ENCODE measurements around the gene TBC1D8.

DNA sequence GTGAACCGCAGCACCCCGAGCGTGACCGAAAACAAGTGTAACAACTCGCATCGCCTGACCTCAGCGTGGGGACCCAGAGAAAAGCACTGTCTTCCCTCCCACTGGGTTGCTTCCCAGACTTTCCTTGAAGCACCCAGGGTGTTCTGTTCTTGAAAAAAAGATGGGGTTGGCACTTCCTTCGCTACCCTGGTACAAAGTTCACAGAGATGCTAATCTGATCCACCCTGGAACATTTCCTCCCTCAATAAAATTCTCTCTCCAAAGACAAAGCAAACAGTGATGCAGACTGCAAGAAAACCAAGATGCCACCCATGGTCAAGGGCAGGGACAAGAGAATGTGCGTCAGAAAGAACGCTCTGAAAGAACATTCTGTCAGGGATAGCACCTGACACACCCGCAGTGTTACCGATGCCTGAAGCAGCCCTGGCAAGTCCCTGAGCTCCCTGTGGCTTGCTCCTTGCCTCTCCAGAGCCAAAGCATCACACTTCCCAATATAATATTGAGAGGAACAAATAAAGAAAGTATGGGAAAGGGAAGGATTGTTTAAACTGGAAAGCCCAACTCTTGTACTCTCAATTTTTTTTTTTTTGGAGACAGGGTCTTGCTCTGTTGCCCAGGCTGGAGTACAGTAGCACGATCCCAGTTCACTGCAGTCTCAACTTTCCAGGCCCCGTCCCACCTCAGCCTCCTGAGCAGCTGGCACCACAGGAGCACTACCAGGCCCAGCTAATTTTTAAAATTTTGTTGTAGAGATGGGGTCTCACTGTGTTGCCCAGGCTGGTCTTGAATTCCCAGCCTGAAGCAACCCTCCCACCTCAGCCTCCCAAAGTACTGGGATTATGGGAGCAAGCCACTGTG lies 70.7 kb downstream of the TBC1D8 start:
- TF ChIP-seq, protein P1, sequence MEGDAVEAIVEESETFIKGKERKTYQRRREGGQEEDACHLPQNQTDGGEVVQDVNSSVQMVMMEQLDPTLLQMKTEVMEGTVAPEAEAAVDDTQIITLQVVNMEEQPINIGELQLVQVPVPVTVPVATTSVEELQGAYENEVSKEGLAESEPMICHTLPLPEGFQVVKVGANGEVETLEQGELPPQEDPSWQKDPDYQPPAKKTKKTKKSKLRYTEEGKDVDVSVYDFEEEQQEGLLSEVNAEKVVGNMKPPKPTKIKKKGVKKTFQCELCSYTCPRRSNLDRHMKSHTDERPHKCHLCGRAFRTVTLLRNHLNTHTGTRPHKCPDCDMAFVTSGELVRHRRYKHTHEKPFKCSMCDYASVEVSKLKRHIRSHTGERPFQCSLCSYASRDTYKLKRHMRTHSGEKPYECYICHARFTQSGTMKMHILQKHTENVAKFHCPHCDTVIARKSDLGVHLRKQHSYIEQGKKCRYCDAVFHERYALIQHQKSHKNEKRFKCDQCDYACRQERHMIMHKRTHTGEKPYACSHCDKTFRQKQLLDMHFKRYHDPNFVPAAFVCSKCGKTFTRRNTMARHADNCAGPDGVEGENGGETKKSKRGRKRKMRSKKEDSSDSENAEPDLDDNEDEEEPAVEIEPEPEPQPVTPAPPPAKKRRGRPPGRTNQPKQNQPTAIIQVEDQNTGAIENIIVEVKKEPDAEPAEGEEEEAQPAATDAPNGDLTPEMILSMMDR (IDR thresholded peaks at IDR 0.05; ENCODE audit: insufficient read depth, low read length): no peak
- TF ChIP-seq, protein P2, sequence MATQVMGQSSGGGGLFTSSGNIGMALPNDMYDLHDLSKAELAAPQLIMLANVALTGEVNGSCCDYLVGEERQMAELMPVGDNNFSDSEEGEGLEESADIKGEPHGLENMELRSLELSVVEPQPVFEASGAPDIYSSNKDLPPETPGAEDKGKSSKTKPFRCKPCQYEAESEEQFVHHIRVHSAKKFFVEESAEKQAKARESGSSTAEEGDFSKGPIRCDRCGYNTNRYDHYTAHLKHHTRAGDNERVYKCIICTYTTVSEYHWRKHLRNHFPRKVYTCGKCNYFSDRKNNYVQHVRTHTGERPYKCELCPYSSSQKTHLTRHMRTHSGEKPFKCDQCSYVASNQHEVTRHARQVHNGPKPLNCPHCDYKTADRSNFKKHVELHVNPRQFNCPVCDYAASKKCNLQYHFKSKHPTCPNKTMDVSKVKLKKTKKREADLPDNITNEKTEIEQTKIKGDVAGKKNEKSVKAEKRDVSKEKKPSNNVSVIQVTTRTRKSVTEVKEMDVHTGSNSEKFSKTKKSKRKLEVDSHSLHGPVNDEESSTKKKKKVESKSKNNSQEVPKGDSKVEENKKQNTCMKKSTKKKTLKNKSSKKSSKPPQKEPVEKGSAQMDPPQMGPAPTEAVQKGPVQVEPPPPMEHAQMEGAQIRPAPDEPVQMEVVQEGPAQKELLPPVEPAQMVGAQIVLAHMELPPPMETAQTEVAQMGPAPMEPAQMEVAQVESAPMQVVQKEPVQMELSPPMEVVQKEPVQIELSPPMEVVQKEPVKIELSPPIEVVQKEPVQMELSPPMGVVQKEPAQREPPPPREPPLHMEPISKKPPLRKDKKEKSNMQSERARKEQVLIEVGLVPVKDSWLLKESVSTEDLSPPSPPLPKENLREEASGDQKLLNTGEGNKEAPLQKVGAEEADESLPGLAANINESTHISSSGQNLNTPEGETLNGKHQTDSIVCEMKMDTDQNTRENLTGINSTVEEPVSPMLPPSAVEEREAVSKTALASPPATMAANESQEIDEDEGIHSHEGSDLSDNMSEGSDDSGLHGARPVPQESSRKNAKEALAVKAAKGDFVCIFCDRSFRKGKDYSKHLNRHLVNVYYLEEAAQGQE (IDR thresholded peaks at IDR 0.05; ENCODE audit: insufficient replicate concordance, low read depth): no peak
- TF ChIP-seq POLR2AphosphoS5 (IDR thresholded peaks at IDR 0.05; ENCODE audit: low read depth): no peak

Measured in HL-60 (cell line).